GM21576 (cell line): ENCODE data around the gene RNF39.

Experiments used
- ATAC-seq: cut with Tn5 transposase; IDR thresholded peaks from one replicate; pipeline ENCODE4 v1.9.1; 2021; ENCODE audit warnings: mild to moderate bottlenecking, moderate library complexity; ENCODE audit not compliant: unreplicated experiment

Gene RNF39

GRCh38 chr6:30020626-30021025 is 54.9 kb downstream of the RNF39 start:
- no peak for ATAC-seq
